PC-9 (cell line): ENCODE measurements around the gene NR3C1. TPM values are rescaled to one million over a fixed set of nuclear protein-coding genes. Genes with fewer than 3 reads are reported as not detected.

Experiments
- BruUV-seq: library from RNA; stranded (reverse); fragments of 400-500 nt; replicated peaks from 2 replicates; lab custom pipeline; 2021; lab: Mats Ljungman, UMichigan
- CTCF ChIA-PET: fragments of 300-600 bp; sonication (Branson Sonifier 250); formaldehyde crosslinking; loops from one replicate; lab custom pipeline; 2022; ENCODE audit warnings: antibody characterized with exemption; lab: Charles Lee
- POLR2A ChIA-PET: fragments of 300-600 bp; sonication (Branson Sonifier 250); formaldehyde crosslinking; loops from one replicate; lab custom pipeline; 2022; ENCODE audit warnings: antibody characterized with exemption; ENCODE audit not compliant: unreplicated experiment; lab: Charles Lee
- DNase-seq, 2 experiments: peaks; one replicate each; pipeline versions ENCODE4 v3.0.0 to v3.0.0-alpha.2; 2015 to 2022; ENCODE audit warnings: mixed read lengths in 1 of 2
- H2AFZ ChIP-seq: fragments of 200-600 bp; sonication (generic); 2 replicates; pipeline ENCODE4 v1.8.1; 2017; ENCODE audit warnings: antibody characterized with exemption
- H3F3A ChIP-seq: fragments of 200-600 bp; sonication (generic); 2 replicates; pipeline ENCODE4 v1.8.1; 2017; ENCODE audit warnings: antibody characterized with exemption, mild to moderate bottlenecking, low read depth; ENCODE audit not compliant: insufficient read depth
- H3K27ac ChIP-seq: fragments of 200-600 bp; sonication (generic); 2 replicates; pipeline ENCODE4 v1.6.1; 2016; ENCODE audit warnings: mixed run types
- H3K27me3 ChIP-seq: fragments of 200-600 bp; sonication (generic); 2 replicates; pipeline ENCODE4 v1.6.1; 2016; ENCODE audit warnings: low read depth, mixed run types; ENCODE audit not compliant: insufficient read depth
- H3K36me3 ChIP-seq: fragments of 200-600 bp; sonication (generic); 2 replicates; pipeline ENCODE4 v1.6.1; 2016; ENCODE audit warnings: low read depth, mixed run types
- H3K4me1 ChIP-seq: fragments of 200-600 bp; sonication (generic); replicated peaks from 2 replicates; pipeline ENCODE4 v1.6.1; 2016; ENCODE audit warnings: mixed run types; ENCODE audit not compliant: insufficient read depth
- H3K4me2 ChIP-seq: fragments of 200-600 bp; sonication (generic); 2 replicates; pipeline ENCODE4 v1.6.1; 2017; ENCODE audit warnings: mixed run types
- H3K4me3 ChIP-seq: fragments of 200-600 bp; sonication (generic); 2 replicates; pipeline ENCODE4 v1.6.1; 2016; ENCODE audit warnings: mixed run types
- H3K79me2 ChIP-seq: fragments of 200-600 bp; sonication (generic); 2 replicates; pipeline ENCODE4 v1.6.1; 2017; ENCODE audit warnings: low read depth, mixed run types
- H3K9me2 ChIP-seq: fragments of 200-600 bp; sonication (generic); 2 replicates; pipeline ENCODE4 v1.8.1; 2017; ENCODE audit warnings: mild to moderate bottlenecking; ENCODE audit not compliant: insufficient read depth
- H3K9me3 ChIP-seq: fragments of 200-600 bp; sonication (generic); 2 replicates; pipeline ENCODE4 v1.8.1; 2016; ENCODE audit warnings: low read depth; ENCODE audit not compliant: insufficient read depth
- H4K20me1 ChIP-seq: fragments of 200-600 bp; sonication (generic); 2 replicates; pipeline ENCODE4 v1.8.1; 2017; ENCODE audit not compliant: insufficient read depth
- EZH2 ChIP-seq: fragments of 200-600 bp; sonication (generic); IDR thresholded peaks from 2 replicates; pipeline ENCODE4 v1.8.0; 2017; ENCODE audit warnings: antibody characterized with exemption, low read depth
- intact Hi-C: fragments of 100-400 bp; cut with micrococcal nuclease; formaldehyde crosslinking; loops from one replicate; pipeline ENCODE4 v1.10.0; 2022; ENCODE audit not compliant: unreplicated experiment
- total RNA-seq: library from RNA; stranded (reverse); gene quantifications from 2 replicates; pipeline ENCODE4 v1.2.3, GENCODE V29; 2021
- TF ChIP-seq, protein P1 (sequence below): fragments of 200-600 bp; sonication (generic); conservative IDR thresholded peaks from 2 replicates; pipeline ENCODE4 v1.6.1; 2017; ENCODE audit warnings: mixed run types, antibody characterized with exemption, mild to moderate bottlenecking, moderate library complexity

The NR3C1 gene
- total RNA-seq, 1 experiment from 2014 or later, result 52.8 TPM

- H3K4me1 ChIP-seq, result peaks cover 51% of the 10 kb centered on the region
- H3K27ac ChIP-seq, result no peak overlapping the region
- intact Hi-C loops, result loop anchor here (5.0 to 10.0 kb wide), 5 partner anchors 226 to 774 kb away; partner anchors contain the start of genes KCTD16 and YIPF5
- BruUV-seq, result no TSS peak
- no peak overlapping the region for H2AFZ ChIP-seq
- DNase-seq, result no peak
- TF ChIP-seq EZH2, result no peak
- TF ChIP-seq, protein P1, sequence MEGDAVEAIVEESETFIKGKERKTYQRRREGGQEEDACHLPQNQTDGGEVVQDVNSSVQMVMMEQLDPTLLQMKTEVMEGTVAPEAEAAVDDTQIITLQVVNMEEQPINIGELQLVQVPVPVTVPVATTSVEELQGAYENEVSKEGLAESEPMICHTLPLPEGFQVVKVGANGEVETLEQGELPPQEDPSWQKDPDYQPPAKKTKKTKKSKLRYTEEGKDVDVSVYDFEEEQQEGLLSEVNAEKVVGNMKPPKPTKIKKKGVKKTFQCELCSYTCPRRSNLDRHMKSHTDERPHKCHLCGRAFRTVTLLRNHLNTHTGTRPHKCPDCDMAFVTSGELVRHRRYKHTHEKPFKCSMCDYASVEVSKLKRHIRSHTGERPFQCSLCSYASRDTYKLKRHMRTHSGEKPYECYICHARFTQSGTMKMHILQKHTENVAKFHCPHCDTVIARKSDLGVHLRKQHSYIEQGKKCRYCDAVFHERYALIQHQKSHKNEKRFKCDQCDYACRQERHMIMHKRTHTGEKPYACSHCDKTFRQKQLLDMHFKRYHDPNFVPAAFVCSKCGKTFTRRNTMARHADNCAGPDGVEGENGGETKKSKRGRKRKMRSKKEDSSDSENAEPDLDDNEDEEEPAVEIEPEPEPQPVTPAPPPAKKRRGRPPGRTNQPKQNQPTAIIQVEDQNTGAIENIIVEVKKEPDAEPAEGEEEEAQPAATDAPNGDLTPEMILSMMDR, result no peak
- peaks cover 22% of the 10 kb centered on the region; the same call in 1 of the 2 replicates for H3K36me3 ChIP-seq
- H3F3A ChIP-seq, result peaks cover 9% of the 10 kb centered on the region; the same call in 1 of the 2 replicates
- H3K9me3 ChIP-seq, result no peaks in the 10 kb centered on the region
- peaks cover 71% of the 10 kb centered on the region for H3K79me2 ChIP-seq
- peak overlapping the region; percentile 98 for H3K4me2 ChIP-seq
- ChIA-PET POLR2A (interaction anchor here (0.6 kb wide), 1 partner anchor 53 kb away, joined by 4 read pairs; no protein-coding TSS in a partner anchor), CTCF (interaction anchor here (0.5 kb wide), 1 partner anchor 526 kb away, joined by 3 read pairs; no protein-coding TSS in a partner anchor)
- H3K4me3 ChIP-seq, result no peak overlapping the region; the same call in 1 of the 2 replicates
- H3K9me2 ChIP-seq, result no peaks in the 10 kb centered on the region
- H4K20me1 ChIP-seq, result peaks cover 12% of the 10 kb centered on the region; the same call in 1 of the 2 replicates
- no peaks in the 10 kb centered on the region for H3K27me3 ChIP-seq
Measured at GRCh38 chr5:143400541-143401226, 2.8 kb downstream of the NR3C1 start.

DNA sequence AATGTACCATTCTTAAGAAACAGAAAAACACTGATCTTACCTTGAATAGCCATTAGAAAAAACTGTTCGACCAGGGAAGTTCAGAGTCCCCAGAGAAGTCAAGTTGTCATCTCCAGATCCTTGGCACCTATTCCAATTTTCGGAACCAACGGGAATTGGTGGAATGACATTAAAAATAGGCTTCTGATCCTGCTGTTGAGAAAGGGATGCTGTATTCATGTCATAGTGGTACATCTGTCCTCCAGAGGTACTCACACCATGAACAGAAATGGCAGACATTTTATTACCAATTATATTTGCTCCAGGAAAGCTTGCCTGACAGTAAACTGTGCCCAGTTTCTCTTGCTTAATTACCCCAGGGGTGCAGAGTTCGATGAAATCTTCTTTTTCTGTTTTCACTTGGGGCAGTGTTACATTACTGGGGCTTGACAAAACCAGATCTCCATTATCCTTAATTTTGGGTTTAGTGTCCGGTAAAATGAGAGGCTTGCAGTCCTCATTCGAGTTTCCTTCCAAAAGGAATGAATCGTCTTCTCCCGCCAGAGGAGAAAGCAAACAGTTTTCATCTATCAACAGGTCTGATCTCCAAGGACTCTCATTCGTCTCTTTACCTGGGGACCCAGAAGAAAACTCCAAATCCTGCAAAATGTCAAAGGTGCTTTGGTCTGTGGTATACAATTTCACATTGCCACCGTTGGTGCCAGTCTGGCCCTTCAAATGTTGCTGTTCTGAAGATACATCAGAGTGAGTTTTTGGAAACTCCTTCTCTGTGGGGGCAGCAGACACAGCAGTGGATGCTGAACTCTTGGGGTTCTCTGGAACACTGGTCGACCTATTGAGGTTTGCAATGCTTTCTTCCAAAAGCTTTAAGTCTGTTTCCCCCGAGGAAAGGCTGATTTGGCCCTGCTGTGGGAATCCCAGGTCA lies 3.6 kb downstream of the NR3C1 start:
- Histone ChIP-seq H3K27ac (no peak overlapping the region), H3K4me3 (peak overlapping the region; percentile 34; the same call in 1 of the 2 replicates), H3K79me2 (peaks cover 79% of the 10 kb centered on the region), H2AFZ (no peak overlapping the region), H3K4me1 (peaks cover 59% of the 10 kb centered on the region), H3K9me3 (no peaks in the 10 kb centered on the region), H3K36me3 (peaks cover 22% of the 10 kb centered on the region; the same call in 1 of the 2 replicates), H3K27me3 (no peaks in the 10 kb centered on the region), H3K9me2 (no peaks in the 10 kb centered on the region), H3F3A (peaks cover 3% of the 10 kb centered on the region; the same call in 1 of the 2 replicates), H3K4me2 (peak overlapping the region; percentile 98), H4K20me1 (peaks cover 12% of the 10 kb centered on the region; the same call in 1 of the 2 replicates)
- POLR2A ChIA-PET, result no interaction called here
- BruUV-seq, result no TSS peak
- intact Hi-C loops, result loop anchor here (1.0 to 10.0 kb wide), 7 partner anchors 83 to 775 kb away; partner anchors contain the start of genes KCTD16 and YIPF5
- TF ChIP-seq, protein P1, result no peak
- TF ChIP-seq EZH2, result no peak
- CTCF ChIA-PET, result no interaction called here
- no peak for DNase-seq
